Fibroblast of lung (primary cell): ENCODE results near the gene OR7D2. TPM values are rescaled to one million over a fixed set of nuclear protein-coding genes. Genes with fewer than 3 reads are reported as not detected.

Experiments used
- DNase-seq, 2 donors: peaks; one replicate each; pipeline versions ENCODE4 v3.0.0 to v3.0.0-alpha.2; 2010; ENCODE audit warnings: low read depth in 2 of 2
- H2AFZ ChIP-seq: 2 replicates; pipeline ENCODE4 v1.5.1; 2012; ENCODE audit warnings: low read length, control low read depth, inconsistent platforms
- H3K27ac ChIP-seq: 2 replicates; pipeline ENCODE4 v1.5.1; 2011; ENCODE audit warnings: low read length, control low read depth; ENCODE audit not compliant: insufficient read depth
- H3K27me3 ChIP-seq: 2 replicates; pipeline ENCODE4 v1.5.1; 2011; ENCODE audit warnings: mild to moderate bottlenecking, low read length; ENCODE audit not compliant: control insufficient read depth, insufficient read depth
- H3K36me3 ChIP-seq: 2 replicates; pipeline ENCODE4 v1.5.1; 2011; ENCODE audit warnings: low read length; ENCODE audit not compliant: control insufficient read depth, insufficient read depth
- H3K4me1 ChIP-seq: 2 replicates; pipeline ENCODE4 v1.5.1; 2011; ENCODE audit warnings: low read length; ENCODE audit not compliant: control insufficient read depth, insufficient read depth; ENCODE audit errors: extremely low read depth
- H3K4me2 ChIP-seq: 2 replicates; pipeline ENCODE4 v1.5.1; 2011; ENCODE audit warnings: low read length, control low read depth; ENCODE audit not compliant: insufficient read depth; ENCODE audit errors: extremely low read depth
- H3K4me3 ChIP-seq, 4 experiments: fragments of 200-600 bp in 1 of 4; sonication (generic) in 1 of 4; replicated peaks in 1 of 4; 2 replicates each; pipeline ENCODE4 v1.5.1; 2011 to 2016; ENCODE audit warnings: low read length in 4 of 4, low read depth in 3 of 4, mild to moderate bottlenecking in 3 of 4, control low read depth in 2 of 4, inconsistent platforms in 1 of 4, mixed read lengths in 1 of 4; ENCODE audit not compliant: insufficient read depth in 1 of 4; ENCODE audit errors: control extremely low read depth in 1 of 4
- H3K79me2 ChIP-seq: 2 replicates; pipeline ENCODE4 v1.5.1; 2012; ENCODE audit warnings: mild to moderate bottlenecking, low read length, inconsistent platforms; ENCODE audit not compliant: control insufficient read depth, insufficient read depth
- H3K9ac ChIP-seq: 2 replicates; pipeline ENCODE4 v1.5.1; 2011; ENCODE audit warnings: mild to moderate bottlenecking, low read length, control low read depth; ENCODE audit not compliant: insufficient read depth
- H3K9me3 ChIP-seq: 2 replicates; pipeline ENCODE4 v1.5.1; 2012; ENCODE audit warnings: low read depth, low read length; ENCODE audit not compliant: control insufficient read depth, insufficient read depth
- H4K20me1 ChIP-seq: 2 replicates; pipeline ENCODE4 v1.5.1; 2011; ENCODE audit warnings: low read length; ENCODE audit not compliant: control insufficient read depth, insufficient read depth; ENCODE audit errors: extremely low read depth
- CTCF ChIP-seq, 2 donors: IDR thresholded peaks in 1 of 2; conservative IDR thresholded peaks in 1 of 2; 1 replicate in 1 of 2; 2 replicates in 1 of 2; pipeline ENCODE4 v1.5.1; 2011 to 2012; ENCODE audit warnings: low read length in 2 of 2, control low read depth in 1 of 2, inconsistent platforms in 1 of 2, low read depth in 1 of 2, mild to moderate bottlenecking in 1 of 2
- EZH2 ChIP-seq: IDR thresholded peaks from 2 replicates; pipeline ENCODE4 v1.5.1; 2012; ENCODE audit warnings: low read length, control low read depth, mild to moderate bottlenecking; ENCODE audit errors: missing control alignments
- polyA plus RNA-seq, 2 donors: library from polyadenylated mRNA; depleted of rRNA in 1 of 2; stranded (reverse) in 1 of 2; unstranded in 1 of 2; fragments of >200 nt; gene quantifications; 2 replicates each; pipeline ENCODE4 v1.2.1, GENCODE V29; 2011 to 2012; ENCODE audit warnings: missing spikeins in 1 of 2
- total RNA-seq: library from RNA; depleted of rRNA; stranded (reverse); fragments of >200 nt; gene quantifications from 2 replicates; pipeline ENCODE4 v1.2.1, GENCODE V29; 2014

Gene OR7D2
- total and polyA plus RNA-seq, 2 donors (not counting 1 experiment from before 2014, with no cell fraction given), result 0.17 TPM; not detected in 1

- Histone ChIP-seq H3K4me3 (no peak overlapping the region), H3K79me2 (peaks cover 21% of the 10 kb centered on the region), H3K4me2 (no peak overlapping the region), H3K9ac (no peak overlapping the region), H3K27me3 (no peaks in the 10 kb centered on the region), H3K9me3 (peaks cover 12% of the 10 kb centered on the region), H3K36me3 (peaks cover 34% of the 10 kb centered on the region), H3K27ac (no peak overlapping the region), H2AFZ (no peak overlapping the region), H4K20me1 (no peaks in the 10 kb centered on the region), H3K4me1 (no peaks in the 10 kb centered on the region)
- TF ChIP-seq EZH2, result no peak
- no peak for TF ChIP-seq CTCF (conservative IDR thresholded peaks at IDR 0.05 in 1 of 2, IDR thresholded peaks at IDR 0.05 in 1 of 2; ENCODE audit: low read depth in 1 of 2, low read length in 2 of 2)
- DNase-seq, result no peak
Observed at GRCh38 chr19:9156304-9156703, 22.5 kb upstream of the OR7D2 start.

- no peak for TF ChIP-seq CTCF (conservative IDR thresholded peaks at IDR 0.05 in 1 of 2, IDR thresholded peaks at IDR 0.05 in 1 of 2; ENCODE audit: low read depth in 1 of 2, low read length in 2 of 2)
- no peak for TF ChIP-seq EZH2
- H3K79me2 ChIP-seq, result peaks cover 5% of the 10 kb centered on the region
- peaks cover 42% of the 10 kb centered on the region for H3K36me3 ChIP-seq
- H3K27me3 ChIP-seq, result no peaks in the 10 kb centered on the region
- peaks cover 14% of the 10 kb centered on the region for H3K9me3 ChIP-seq
- no peaks in the 10 kb centered on the region for H4K20me1 ChIP-seq
- H3K4me2 ChIP-seq, result no peak overlapping the region
- H3K9ac ChIP-seq, result no peak overlapping the region
- no peak overlapping the region for H3K4me3 ChIP-seq
- H3K4me1 ChIP-seq, result no peaks in the 10 kb centered on the region
- DNase-seq, result no peak
- H2AFZ ChIP-seq, result no peak overlapping the region
- no peak overlapping the region for H3K27ac ChIP-seq
Observed at GRCh38 chr19:9159891-9160290, 18.9 kb upstream of the OR7D2 start.

GRCh38 chr19:9161427-9161826, 17.4 kb upstream of the OR7D2 start:
- H4K20me1 ChIP-seq, result no peaks in the 10 kb centered on the region
- peaks cover 42% of the 10 kb centered on the region for H3K36me3 ChIP-seq

More at GRCh38 chr19:9161427-9161826, 17.4 kb upstream of the OR7D2 start:
- no peak overlapping the region for H3K4me3 ChIP-seq
- H3K79me2 ChIP-seq, result no peaks in the 10 kb centered on the region
- no peak overlapping the region for H3K4me2 ChIP-seq
- DNase-seq, result no peak
- H3K27me3 ChIP-seq, result no peaks in the 10 kb centered on the region
- no peaks in the 10 kb centered on the region for H3K4me1 ChIP-seq
- TF ChIP-seq EZH2 (no peak), CTCF (conservative IDR thresholded peaks at IDR 0.05 in 1 of 2, IDR thresholded peaks at IDR 0.05 in 1 of 2; ENCODE audit: low read depth in 1 of 2, low read length in 2 of 2) (no peak)
- no peak overlapping the region for H3K27ac ChIP-seq
- peaks cover 14% of the 10 kb centered on the region for H3K9me3 ChIP-seq
- no peak overlapping the region for H2AFZ ChIP-seq
- no peak overlapping the region for H3K9ac ChIP-seq
